ENCODE results near the gene FAF2.

Gene FAF2

GRCh38 chr5:176424181-176424580 is 24.0 kb upstream of the FAF2 start:
- H3K4me3 ChIP-seq (ENCODE audit: low read depth, low read length): no peak overlapping the region
- CTCF ChIA-PET: no interaction called here
- no peak for TF ChIP-seq CTCF (IDR thresholded peaks at IDR 0.05; ENCODE audit: insufficient read depth, low read length, missing control alignments)
- POLR2A ChIA-PET: no interaction called here
- DNase-seq (ENCODE audit: low read depth, low spot score): no peak

- POLR2A ChIA-PET: no interaction called here
- DNase-seq (ENCODE audit: low read depth, low spot score): no peak
- CTCF ChIA-PET: no interaction called here
- H3K4me3 ChIP-seq (ENCODE audit: low read depth, low read length): no peak overlapping the region
- TF ChIP-seq CTCF (IDR thresholded peaks at IDR 0.05; ENCODE audit: insufficient read depth, low read length, missing control alignments): no peak
Measured at GRCh38 chr5:176425138-176425537, 23.0 kb upstream of the FAF2 start.

- ChIA-PET CTCF (interaction anchor here (1.1 to 1.8 kb wide), 3 partner anchors 9 to 22 kb away, joined by 3 to 10 read pairs (median 8); partner anchors contain the start of gene CLTB), POLR2A (no interaction called here)
- H3K4me3 ChIP-seq (ENCODE audit: low read depth, low read length): no peak overlapping the region
- TF ChIP-seq CTCF (IDR thresholded peaks at IDR 0.05; ENCODE audit: insufficient read depth, low read length, missing control alignments): no peak
- no peak for DNase-seq (ENCODE audit: low read depth, low spot score)
Measured at GRCh38 chr5:176425791-176426190, 22.4 kb upstream of the FAF2 start.

GRCh38 chr5:176426876-176427275 is 21.3 kb upstream of the FAF2 start:
- POLR2A ChIA-PET: interaction anchor here (0.6 kb wide), 1 partner anchor 35 kb away, joined by 3 read pairs; no protein-coding TSS in a partner anchor

GRCh38 chr5:176427971-176428370 is 20.2 kb upstream of the FAF2 start:
- ChIA-PET CTCF (interaction anchor here (1.2 to 5.9 kb wide), 3 partner anchors 11 to 54 kb away, joined by 3 to 33 read pairs (median 13); partner anchors contain the start of genes CLTB and FAF2), POLR2A (no interaction called here)
- no peak overlapping the region for H3K4me3 ChIP-seq (ENCODE audit: low read depth, low read length)
- DNase-seq (ENCODE audit: low read depth, low spot score): no peak
- no peak for TF ChIP-seq CTCF (IDR thresholded peaks at IDR 0.05; ENCODE audit: insufficient read depth, low read length, missing control alignments)

More at GRCh38 chr5:176426876-176427275, 21.3 kb upstream of the FAF2 start:
- no peak overlapping the region for H3K4me3 ChIP-seq (ENCODE audit: low read depth, low read length)
- DNase-seq (ENCODE audit: low read depth, low spot score): no peak
- CTCF ChIA-PET: interaction anchor here (1.7 to 1.8 kb wide), 2 partner anchors 10 to 21 kb away, joined by 8 to 10 read pairs; partner anchors contain the start of gene CLTB
- TF ChIP-seq CTCF (IDR thresholded peaks at IDR 0.05; ENCODE audit: insufficient read depth, low read length, missing control alignments): no peak

GRCh38 chr5:176429972-176430371 is 18.2 kb upstream of the FAF2 start:
- ChIA-PET POLR2A (no interaction called here), CTCF (interaction anchor here (1.4 to 5.9 kb wide), 3 partner anchors 11 to 18 kb away, joined by 3 to 33 read pairs (median 13); partner anchors contain the start of genes CLTB and FAF2)
- H3K4me3 ChIP-seq (ENCODE audit: low read depth, low read length): no peak overlapping the region
- DNase-seq (ENCODE audit: low read depth, low spot score): no peak
- no peak for TF ChIP-seq CTCF (IDR thresholded peaks at IDR 0.05; ENCODE audit: insufficient read depth, low read length, missing control alignments)
